HEK293 (cell line): Measurements from ENCODE around the gene YIPF4.

Experiments
- CTCF ChIA-PET: fragments of 350-600 bp; formaldehyde crosslinking; extraction: SDS; loops from one replicate; lab custom pipeline; 2021; ENCODE audit warnings: antibody characterized with exemption; lab: Yijun Ruan, JAX
- POLR2A ChIA-PET: fragments of 300-600 bp; formaldehyde crosslinking; extraction: SDS; loops from one replicate; lab custom pipeline; 2020; ENCODE audit warnings: antibody characterized with exemption, inconsistent platforms; lab: Yijun Ruan, JAX
- H3K27ac ChIP-seq: fragments of 200-500 bp; sonication (Bioruptor generic); 2 replicates; pipeline ENCODE4 v1.5.1; 2014; ENCODE audit warnings: low read depth, low read length, control low read depth, inconsistent platforms; ENCODE audit errors: extremely low read depth
- H3K36me3 ChIP-seq, 2 experiments: fragments of 200-500 bp in 1 of 2; sonication (Bioruptor generic) in 1 of 2; 1 replicate in 1 of 2; 2 replicates in 1 of 2; pipeline ENCODE4 v1.5.1; 2014 to 2017; ENCODE audit warnings: inconsistent platforms in 2 of 2, low read length in 2 of 2; ENCODE audit not compliant: control insufficient read depth in 2 of 2, insufficient read depth in 1 of 2
- H3K4me1 ChIP-seq: fragments of 200-500 bp; sonication (Bioruptor generic); 2 replicates; pipeline ENCODE4 v1.5.1; 2014; ENCODE audit warnings: mild to moderate bottlenecking, low read length, inconsistent platforms; ENCODE audit not compliant: control insufficient read depth, insufficient read depth
- H3K4me3 ChIP-seq: 2 replicates; pipeline ENCODE4 v1.5.1; 2011; ENCODE audit warnings: low read depth, mild to moderate bottlenecking, control low read depth, low read length, moderate library complexity
- H3K9me3 ChIP-seq: fragments of 200-500 bp; sonication (Bioruptor generic); 2 replicates; pipeline ENCODE4 v1.5.1; 2014; ENCODE audit warnings: low read depth, low read length, inconsistent platforms; ENCODE audit not compliant: control insufficient read depth, insufficient read depth
- KLF7 ChIP-seq: fragments of 450-650 bp; formaldehyde crosslinking; IDR thresholded peaks from 2 replicates; pipeline ENCODE4 v1.5.1; 2016; ENCODE audit warnings: missing biosample characterization, missing genetic modification characterization, borderline replicate concordance
- KLF9 ChIP-seq: fragments of 450-650 bp; formaldehyde crosslinking; IDR thresholded peaks from 2 replicates; pipeline ENCODE4 v1.5.1; 2016; ENCODE audit warnings: missing biosample characterization, missing genetic modification characterization, low read depth
- RBAK ChIP-seq: fragments of 450-650 bp; formaldehyde crosslinking; IDR thresholded peaks from 2 replicates; pipeline ENCODE4 v1.5.1; 2016; ENCODE audit warnings: missing biosample characterization, missing genetic modification characterization
- ZBTB20 ChIP-seq: fragments of 450-650 bp; formaldehyde crosslinking; IDR thresholded peaks from 2 replicates; pipeline ENCODE4 v1.5.1; 2016; ENCODE audit warnings: missing biosample characterization, missing genetic modification characterization
- ZBTB21 ChIP-seq: fragments of 450-650 bp; formaldehyde crosslinking; IDR thresholded peaks from 2 replicates; pipeline ENCODE4 v1.5.1; 2017; ENCODE audit warnings: missing biosample characterization, missing genetic modification characterization
- ZNF138 ChIP-seq: fragments of 450-650 bp; formaldehyde crosslinking; IDR thresholded peaks from 2 replicates; pipeline ENCODE4 v1.5.1; 2016; ENCODE audit warnings: missing biosample characterization, missing genetic modification characterization, borderline replicate concordance
- ZNF214 ChIP-seq: fragments of 450-650 bp; formaldehyde crosslinking; IDR thresholded peaks from 2 replicates; pipeline ENCODE4 v1.5.1; 2017; ENCODE audit warnings: missing biosample characterization, mild to moderate bottlenecking, missing genetic modification characterization, borderline replicate concordance
- ZNF274 ChIP-seq, 2 experiments: fragments of 200-500 bp in 1 of 2; fragments of 450-650 bp in 1 of 2; sonication (Bioruptor generic) in 1 of 2; formaldehyde crosslinking in 1 of 2; IDR thresholded peaks; 2 replicates each; pipeline versions ENCODE4 v1.5.1 to v1.6.1; 2014 to 2016; ENCODE audit warnings: borderline replicate concordance in 1 of 2, inconsistent platforms in 1 of 2, low read length in 1 of 2, missing biosample characterization in 1 of 2, missing genetic modification characterization in 1 of 2
- ZNF404 ChIP-seq: fragments of 450-650 bp; formaldehyde crosslinking; IDR thresholded peaks from 2 replicates; pipeline ENCODE4 v1.5.1; 2017; ENCODE audit warnings: missing biosample characterization, missing genetic modification characterization
- ZNF48 ChIP-seq: fragments of 450-650 bp; formaldehyde crosslinking; IDR thresholded peaks from 2 replicates; pipeline ENCODE4 v1.5.1; 2016; ENCODE audit warnings: missing biosample characterization, missing genetic modification characterization
- ZNF701 ChIP-seq: fragments of 450-650 bp; formaldehyde crosslinking; IDR thresholded peaks from 2 replicates; pipeline ENCODE4 v1.5.1; 2016; ENCODE audit warnings: missing biosample characterization, missing genetic modification characterization
- ZNF792 ChIP-seq: fragments of 450-650 bp; formaldehyde crosslinking; IDR thresholded peaks from 2 replicates; pipeline ENCODE4 v1.5.1; 2016; ENCODE audit warnings: missing biosample characterization, missing genetic modification characterization
- ZNF837 ChIP-seq: fragments of 450-650 bp; formaldehyde crosslinking; IDR thresholded peaks from 2 replicates; pipeline ENCODE4 v1.5.1; 2016; ENCODE audit warnings: missing biosample characterization, missing genetic modification characterization
- TF ChIP-seq, protein P1 (sequence below): fragments of 450-650 bp; formaldehyde crosslinking; IDR thresholded peaks from 2 replicates; pipeline ENCODE4 v1.5.1; 2016; ENCODE audit warnings: missing biosample characterization, missing genetic modification characterization
- TF ChIP-seq, protein P2 (sequence below): fragments of 450-650 bp; formaldehyde crosslinking; IDR thresholded peaks from 2 replicates; pipeline ENCODE4 v1.5.1; 2016; ENCODE audit warnings: missing biosample characterization, missing genetic modification characterization
- TF ChIP-seq, protein P3 (sequence below): fragments of 450-650 bp; formaldehyde crosslinking; IDR thresholded peaks from 2 replicates; pipeline ENCODE4 v1.5.1; 2016; ENCODE audit warnings: missing biosample characterization, missing genetic modification characterization
- TF ChIP-seq, protein P4 (sequence below): fragments of 450-650 bp; formaldehyde crosslinking; IDR thresholded peaks from 2 replicates; pipeline ENCODE4 v1.5.1; 2016; ENCODE audit warnings: missing biosample characterization, missing genetic modification characterization
- TF ChIP-seq, protein P5 (sequence below): fragments of 450-650 bp; formaldehyde crosslinking; IDR thresholded peaks from 2 replicates; pipeline ENCODE4 v1.5.1; 2016; ENCODE audit warnings: missing biosample characterization, missing genetic modification characterization
- TF ChIP-seq, protein P6 (sequence below): fragments of 450-650 bp; formaldehyde crosslinking; IDR thresholded peaks from 2 replicates; pipeline ENCODE4 v1.5.1; 2016; ENCODE audit warnings: missing biosample characterization, missing genetic modification characterization, low read depth

Gene YIPF4

DNA sequence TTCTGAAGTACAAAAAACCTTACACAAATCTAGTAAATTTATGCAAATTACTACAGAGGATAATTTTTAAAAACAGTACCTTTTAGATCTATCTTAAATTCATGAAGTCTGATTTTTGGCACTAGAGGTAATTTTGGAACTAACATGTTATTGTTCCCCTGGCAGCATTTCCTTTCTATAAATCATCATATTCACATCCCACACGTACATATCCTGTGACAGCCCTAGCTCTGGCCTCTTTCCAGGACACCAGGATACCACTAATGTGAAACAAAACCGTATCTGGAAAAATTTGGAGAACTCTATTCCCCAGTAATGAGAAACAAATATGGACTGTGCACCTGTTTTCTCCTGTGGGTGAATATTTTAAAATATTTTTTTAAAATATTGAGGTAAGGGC is 65.1 kb downstream of the YIPF4 start:
- no peaks in the 10 kb centered on the region for H3K4me1 ChIP-seq
- no peak overlapping the region for H3K27ac ChIP-seq
- TF ChIP-seq, protein P1, sequence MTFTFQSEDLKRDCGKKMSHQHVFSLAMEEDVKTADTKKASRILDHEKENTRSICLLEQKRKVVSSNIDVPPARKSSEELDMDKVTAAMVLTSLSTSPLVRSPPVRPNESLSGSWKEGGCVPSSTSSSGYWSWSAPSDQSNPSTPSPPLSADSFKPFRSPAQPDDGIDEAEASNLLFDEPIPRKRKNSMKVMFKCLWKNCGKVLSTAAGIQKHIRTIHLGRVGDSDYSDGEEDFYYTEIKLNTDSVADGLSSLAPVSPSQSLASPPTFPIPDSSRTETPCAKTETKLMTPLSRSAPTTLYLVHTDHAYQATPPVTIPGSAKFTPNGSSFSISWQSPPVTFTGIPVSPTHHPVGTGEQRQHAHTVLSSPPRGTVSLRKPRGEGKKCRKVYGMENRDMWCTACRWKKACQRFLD (tag by site-specific recombination), result no peak
- TF ChIP-seq ZNF837 (no peak), ZNF792 (tag by site-specific recombination) (no peak), RBAK (tag by site-specific recombination) (no peak), ZBTB20 (tag by site-specific recombination) (no peak), ZNF138 (tag by site-specific recombination) (no peak), ZNF701 (tag by site-specific recombination) (no peak), ZNF214 (no peak), ZNF274 (IDR thresholded peaks at IDR 0.05; ENCODE audit: low read length) (no peak), ZNF274 (tag by site-specific recombination; IDR thresholded peaks at IDR 0.05; ENCODE audit: borderline replicate concordance) (no peak), ZNF404 (tag by site-specific recombination) (no peak), ZBTB21 (tag by site-specific recombination) (no peak), KLF9 (tag by site-specific recombination) (no peak), ZNF48 (tag by site-specific recombination) (no peak), KLF7 (tag by site-specific recombination) (no peak)
- TF ChIP-seq, protein P2, sequence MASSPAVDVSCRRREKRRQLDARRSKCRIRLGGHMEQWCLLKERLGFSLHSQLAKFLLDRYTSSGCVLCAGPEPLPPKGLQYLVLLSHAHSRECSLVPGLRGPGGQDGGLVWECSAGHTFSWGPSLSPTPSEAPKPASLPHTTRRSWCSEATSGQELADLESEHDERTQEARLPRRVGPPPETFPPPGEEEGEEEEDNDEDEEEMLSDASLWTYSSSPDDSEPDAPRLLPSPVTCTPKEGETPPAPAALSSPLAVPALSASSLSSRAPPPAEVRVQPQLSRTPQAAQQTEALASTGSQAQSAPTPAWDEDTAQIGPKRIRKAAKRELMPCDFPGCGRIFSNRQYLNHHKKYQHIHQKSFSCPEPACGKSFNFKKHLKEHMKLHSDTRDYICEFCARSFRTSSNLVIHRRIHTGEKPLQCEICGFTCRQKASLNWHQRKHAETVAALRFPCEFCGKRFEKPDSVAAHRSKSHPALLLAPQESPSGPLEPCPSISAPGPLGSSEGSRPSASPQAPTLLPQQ, result no peak
- TF ChIP-seq, protein P3, sequence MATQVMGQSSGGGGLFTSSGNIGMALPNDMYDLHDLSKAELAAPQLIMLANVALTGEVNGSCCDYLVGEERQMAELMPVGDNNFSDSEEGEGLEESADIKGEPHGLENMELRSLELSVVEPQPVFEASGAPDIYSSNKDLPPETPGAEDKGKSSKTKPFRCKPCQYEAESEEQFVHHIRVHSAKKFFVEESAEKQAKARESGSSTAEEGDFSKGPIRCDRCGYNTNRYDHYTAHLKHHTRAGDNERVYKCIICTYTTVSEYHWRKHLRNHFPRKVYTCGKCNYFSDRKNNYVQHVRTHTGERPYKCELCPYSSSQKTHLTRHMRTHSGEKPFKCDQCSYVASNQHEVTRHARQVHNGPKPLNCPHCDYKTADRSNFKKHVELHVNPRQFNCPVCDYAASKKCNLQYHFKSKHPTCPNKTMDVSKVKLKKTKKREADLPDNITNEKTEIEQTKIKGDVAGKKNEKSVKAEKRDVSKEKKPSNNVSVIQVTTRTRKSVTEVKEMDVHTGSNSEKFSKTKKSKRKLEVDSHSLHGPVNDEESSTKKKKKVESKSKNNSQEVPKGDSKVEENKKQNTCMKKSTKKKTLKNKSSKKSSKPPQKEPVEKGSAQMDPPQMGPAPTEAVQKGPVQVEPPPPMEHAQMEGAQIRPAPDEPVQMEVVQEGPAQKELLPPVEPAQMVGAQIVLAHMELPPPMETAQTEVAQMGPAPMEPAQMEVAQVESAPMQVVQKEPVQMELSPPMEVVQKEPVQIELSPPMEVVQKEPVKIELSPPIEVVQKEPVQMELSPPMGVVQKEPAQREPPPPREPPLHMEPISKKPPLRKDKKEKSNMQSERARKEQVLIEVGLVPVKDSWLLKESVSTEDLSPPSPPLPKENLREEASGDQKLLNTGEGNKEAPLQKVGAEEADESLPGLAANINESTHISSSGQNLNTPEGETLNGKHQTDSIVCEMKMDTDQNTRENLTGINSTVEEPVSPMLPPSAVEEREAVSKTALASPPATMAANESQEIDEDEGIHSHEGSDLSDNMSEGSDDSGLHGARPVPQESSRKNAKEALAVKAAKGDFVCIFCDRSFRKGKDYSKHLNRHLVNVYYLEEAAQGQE, result no peak
- TF ChIP-seq, protein P4, sequence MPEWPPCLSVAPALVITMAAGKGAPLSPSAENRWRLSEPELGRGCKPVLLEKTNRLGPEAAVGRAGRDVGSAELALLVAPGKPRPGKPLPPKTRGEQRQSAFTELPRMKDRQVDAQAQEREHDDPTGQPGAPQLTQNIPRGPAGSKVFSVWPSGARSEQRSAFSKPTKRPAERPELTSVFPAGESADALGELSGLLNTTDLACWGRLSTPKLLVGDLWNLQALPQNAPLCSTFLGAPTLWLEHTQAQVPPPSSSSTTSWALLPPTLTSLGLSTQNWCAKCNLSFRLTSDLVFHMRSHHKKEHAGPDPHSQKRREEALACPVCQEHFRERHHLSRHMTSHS, result no peak
- TF ChIP-seq, protein P5, sequence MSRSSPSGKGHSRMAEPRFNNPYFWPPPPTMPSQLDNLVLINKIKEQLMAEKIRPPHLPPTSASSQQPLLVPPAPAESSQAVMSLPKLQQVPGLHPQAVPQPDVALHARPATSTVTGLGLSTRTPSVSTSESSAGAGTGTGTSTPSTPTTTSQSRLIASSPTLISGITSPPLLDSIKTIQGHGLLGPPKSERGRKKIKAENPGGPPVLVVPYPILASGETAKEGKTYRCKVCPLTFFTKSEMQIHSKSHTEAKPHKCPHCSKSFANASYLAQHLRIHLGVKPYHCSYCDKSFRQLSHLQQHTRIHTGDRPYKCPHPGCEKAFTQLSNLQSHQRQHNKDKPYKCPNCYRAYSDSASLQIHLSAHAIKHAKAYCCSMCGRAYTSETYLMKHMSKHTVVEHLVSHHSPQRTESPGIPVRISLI, result no peak
- TF ChIP-seq, protein P6, sequence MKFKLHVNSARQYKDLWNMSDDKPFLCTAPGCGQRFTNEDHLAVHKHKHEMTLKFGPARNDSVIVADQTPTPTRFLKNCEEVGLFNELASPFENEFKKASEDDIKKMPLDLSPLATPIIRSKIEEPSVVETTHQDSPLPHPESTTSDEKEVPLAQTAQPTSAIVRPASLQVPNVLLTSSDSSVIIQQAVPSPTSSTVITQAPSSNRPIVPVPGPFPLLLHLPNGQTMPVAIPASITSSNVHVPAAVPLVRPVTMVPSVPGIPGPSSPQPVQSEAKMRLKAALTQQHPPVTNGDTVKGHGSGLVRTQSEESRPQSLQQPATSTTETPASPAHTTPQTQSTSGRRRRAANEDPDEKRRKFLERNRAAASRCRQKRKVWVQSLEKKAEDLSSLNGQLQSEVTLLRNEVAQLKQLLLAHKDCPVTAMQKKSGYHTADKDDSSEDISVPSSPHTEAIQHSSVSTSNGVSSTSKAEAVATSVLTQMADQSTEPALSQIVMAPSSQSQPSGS, result no peak
- ChIA-PET POLR2A (no interaction called here), CTCF (no interaction called here)
- no peaks in the 10 kb centered on the region for H3K9me3 ChIP-seq
- no peak overlapping the region for H3K4me3 ChIP-seq
- H3K36me3 ChIP-seq, result no peaks in the 10 kb centered on the region
